Gastroesophageal sphincter (tissue), 4 donors: ENCODE data around the gene TAF3. TPM values are rescaled to one million over a fixed set of nuclear protein-coding genes. Genes with fewer than 3 reads are reported as not detected.

ENCODE experiments used
- ATAC-seq: fragments of 150-250 bp; one replicate; pipeline ENCODE4 v1.9.1; 2016; ENCODE audit warnings: mild to moderate bottlenecking, moderate library complexity
- H3K27ac ChIP-seq, 4 donors: fragments of 200-600 bp; sonication (generic) in 3 of 4; 1 replicate in 3 of 4; 2 replicates in 1 of 4; pipeline ENCODE4 v1.5.1; 2016 to 2019
- H3K27me3 ChIP-seq: fragments of 200-600 bp; sonication (generic); one replicate; pipeline ENCODE4 v1.5.1; 2019
- H3K36me3 ChIP-seq, 2 donors: fragments of 200-600 bp; sonication (generic); one replicate each; pipeline ENCODE4 v1.5.1; 2019; ENCODE audit warnings: control low read depth in 1 of 2
- H3K4me1 ChIP-seq, 3 donors: fragments of 200-600 bp; sonication (generic); 1 replicate in 2 of 3; 2 replicates in 1 of 3; pipeline ENCODE4 v1.5.1; 2016 to 2019; ENCODE audit warnings: control low read depth in 2 of 3
- H3K4me3 ChIP-seq, 2 donors: fragments of 200-600 bp; sonication (generic); one replicate each; pipeline ENCODE4 v1.5.1; 2019; ENCODE audit warnings: mild to moderate bottlenecking in 1 of 2, moderate library complexity in 1 of 2
- H3K9me3 ChIP-seq, 3 donors: fragments of 200-600 bp; sonication (generic); one replicate each; pipeline ENCODE4 v1.5.1; 2017 to 2019; ENCODE audit warnings: control low read depth in 2 of 3
- CTCF ChIP-seq, 4 experiments: fragments of 200-600 bp in 2 of 4; fragments of 450-650 bp in 2 of 4; sonication (generic) in 1 of 4; IDR thresholded peaks; one replicate each; pipeline ENCODE4 v1.5.1; 2017 to 2019; ENCODE audit warnings: antibody characterized with exemption in 4 of 4, mild to moderate bottlenecking in 2 of 4, moderate library complexity in 2 of 4
- EP300 ChIP-seq: sonication (generic); formaldehyde crosslinking; IDR thresholded peaks from one replicate; pipeline ENCODE4 v1.6.1; 2017; ENCODE audit warnings: antibody characterized with exemption, mild to moderate bottlenecking
- POLR2A ChIP-seq, 2 donors: fragments of 450-650 bp; IDR thresholded peaks; one replicate each; pipeline ENCODE4 v1.6.1; 2017; ENCODE audit warnings: antibody characterized with exemption in 2 of 2, mild to moderate bottlenecking in 2 of 2, moderate library complexity in 1 of 2
- POLR2AphosphoS5 ChIP-seq: sonication (generic); formaldehyde crosslinking; IDR thresholded peaks from one replicate; pipeline ENCODE4 v1.6.1; 2017; ENCODE audit warnings: antibody characterized with exemption
- WGBS, 2 donors: methylation state at CpG; one replicate each; pipeline ENCODE4 v1.1.5; 2018; ENCODE audit warnings: low coverage in 1 of 2; 5-methylcytosine and 5-hydroxymethylcytosine counted together
- total RNA-seq, 4 donors: library from RNA; depleted of rRNA; stranded (reverse); fragments of >200 nt; gene quantifications; one replicate each; pipeline ENCODE4 v1.1.0, GENCODE V29; 2016

The TAF3 gene
- total RNA-seq, 4 donors from 2014 or later, result 5.7 to 11.8 (median 8.8) TPM

- WGBS, 2 donors, result 14 to 16% methylated on average over 8 to 14 of the region's 17 CpGs
- H3K27me3 ChIP-seq, result peaks cover 98% of the 10 kb centered on the region
- peak overlapping the region in 1 of 2 donors; percentile 51 for H3K4me3 ChIP-seq
- ATAC-seq, result no peak
- peaks cover 0 to 82% (median 46%) of the 10 kb centered on the region in 3 donors for H3K4me1 ChIP-seq
- H3K36me3 ChIP-seq, result no peaks in the 10 kb centered on the region
- TF ChIP-seq POLR2AphosphoS5 (no peak), POLR2A (IDR thresholded peaks at IDR 0.05) (no peak), CTCF (IDR thresholded peaks at IDR 0.05) (no peak), EP300 (no peak)
- no peak overlapping the region for H3K27ac ChIP-seq
- no peaks in the 10 kb centered on the region for H3K9me3 ChIP-seq
Observed at GRCh38 chr10:8052956-8053445, 234.7 kb downstream of the TAF3 start.

- WGBS, 2 donors, result 2 to 3% methylated on average over 13 of the region's 60 CpGs
- Histone ChIP-seq H3K4me1 (peaks cover 0 to 75% (median 46%) of the 10 kb centered on the region in 3 donors), H3K27ac (no peak overlapping the region), H3K4me3 (peak overlapping the region in 1 of 2 donors; percentile 51), H3K27me3 (peaks cover 98% of the 10 kb centered on the region), H3K36me3 (no peaks in the 10 kb centered on the region), H3K9me3 (no peaks in the 10 kb centered on the region)
- TF ChIP-seq CTCF (IDR thresholded peaks at IDR 0.05), result peak in 3 of 4 experiments; percentile 29 to 68 (median 44)
- no peak for TF ChIP-seq POLR2A (IDR thresholded peaks at IDR 0.05)
- TF ChIP-seq POLR2AphosphoS5, result no peak
- TF ChIP-seq EP300, result no peak
- ATAC-seq, result peak; percentile 77
Observed at GRCh38 chr10:8053446-8054243, 235.3 kb downstream of the TAF3 start.

- WGBS, 2 donors, result 0 to 2% methylated on average over 8 to 11 of the region's 25 CpGs
- no peaks in the 10 kb centered on the region for H3K9me3 ChIP-seq
- H3K4me3 ChIP-seq, result peak overlapping the region; percentile 22 to 51
- H3K27me3 ChIP-seq, result peaks cover 98% of the 10 kb centered on the region
- no peak for TF ChIP-seq POLR2A (IDR thresholded peaks at IDR 0.05)
- TF ChIP-seq CTCF (IDR thresholded peaks at IDR 0.05), result no peak
- TF ChIP-seq POLR2AphosphoS5, result no peak
- TF ChIP-seq EP300, result no peak
- peaks cover 0 to 70% (median 46%) of the 10 kb centered on the region in 3 donors for H3K4me1 ChIP-seq
- ATAC-seq, result no peak
- no peaks in the 10 kb centered on the region for H3K36me3 ChIP-seq
- H3K27ac ChIP-seq, result no peak overlapping the region
Observed at GRCh38 chr10:8054244-8054493, 235.9 kb downstream of the TAF3 start.

GRCh38 chr10:8054494-8055407 is 236.4 kb downstream of the TAF3 start, which contains the start of gene GATA3:
TSS of gene GATA3 (plus strand) at chr10:8054688. CDS start at chr10:8055656, 968 bp downstream.
- Histone ChIP-seq H3K4me1 (peaks cover 0 to 64% (median 42%) of the 10 kb centered on the region in 3 donors), H3K27ac (no peak within 1 kb of the TSS), H3K9me3 (no peaks in the 10 kb centered on the region), H3K4me3 (peak within 1 kb of the TSS; percentile 22 to 51), H3K36me3 (no peaks in the 10 kb centered on the region), H3K27me3 (peaks cover 98% of the 10 kb centered on the region)
- TF ChIP-seq POLR2AphosphoS5, result no peak
- no peak for ATAC-seq
- WGBS, 2 donors, result 3 to 6% methylated on average over 15 to 29 of the region's 65 CpGs
